ENCODE data around the gene C12orf76. TPM values are rescaled to one million over a fixed set of nuclear protein-coding genes. Genes with fewer than 3 reads are reported as not detected.
A peak's percentile ranks its signal among the peaks of the same experiment; 100 is the strongest.

C12orf76 gene
- total and polyA plus RNA-seq, 2 of the 13 experiments (the other 11 are each of a cell fraction or from before 2014, with no cell fraction given): 15.8 to 38.4 TPM

DNA sequence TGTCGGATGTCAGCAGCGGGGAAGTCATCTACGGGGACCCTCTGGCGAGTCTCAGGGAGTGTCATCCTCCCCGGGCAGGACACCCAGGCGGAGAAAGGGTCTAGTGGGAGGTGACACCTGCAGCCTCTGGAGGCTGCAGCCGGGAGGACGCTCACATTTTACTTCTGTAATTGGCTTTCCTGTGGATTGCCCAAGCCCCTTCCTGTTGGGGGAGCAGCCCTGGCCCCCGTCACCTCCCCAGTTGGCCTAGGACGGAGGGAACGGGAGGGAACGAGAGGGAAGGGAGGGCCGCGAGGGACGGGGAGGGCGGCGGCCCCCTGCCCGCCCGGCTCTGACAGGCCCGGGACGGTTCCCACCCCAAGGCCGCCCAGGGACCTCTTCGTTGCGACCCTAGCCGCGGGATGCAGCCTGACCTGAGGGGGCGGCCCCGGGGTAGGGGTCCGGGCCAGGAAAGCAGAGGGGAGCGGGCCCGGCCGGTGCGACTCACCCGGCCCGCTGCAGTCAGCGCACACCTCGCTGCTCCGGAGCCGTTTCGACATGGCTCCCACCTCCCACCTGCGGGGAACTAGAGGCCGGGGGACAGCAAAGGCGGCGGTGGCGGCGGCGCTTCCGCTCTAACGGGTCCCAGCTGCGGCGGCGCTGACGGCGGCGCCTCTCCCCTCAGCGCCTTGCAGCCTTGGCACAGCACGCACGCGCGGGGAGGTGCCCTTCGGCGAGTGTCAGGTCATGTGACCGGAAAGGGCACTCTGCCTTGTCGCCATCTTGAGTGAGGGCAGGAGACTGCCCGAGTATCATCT, 52.4 kb downstream of the C12orf76 start, which contains the start of gene GIT2 (continued):
- TF ChIP-seq, protein P1, sequence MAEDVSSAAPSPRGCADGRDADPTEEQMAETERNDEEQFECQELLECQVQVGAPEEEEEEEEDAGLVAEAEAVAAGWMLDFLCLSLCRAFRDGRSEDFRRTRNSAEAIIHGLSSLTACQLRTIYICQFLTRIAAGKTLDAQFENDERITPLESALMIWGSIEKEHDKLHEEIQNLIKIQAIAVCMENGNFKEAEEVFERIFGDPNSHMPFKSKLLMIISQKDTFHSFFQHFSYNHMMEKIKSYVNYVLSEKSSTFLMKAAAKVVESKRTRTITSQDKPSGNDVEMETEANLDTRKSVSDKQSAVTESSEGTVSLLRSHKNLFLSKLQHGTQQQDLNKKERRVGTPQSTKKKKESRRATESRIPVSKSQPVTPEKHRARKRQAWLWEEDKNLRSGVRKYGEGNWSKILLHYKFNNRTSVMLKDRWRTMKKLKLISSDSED (CRISPR knock-in tag; IDR thresholded peaks at IDR 0.05): no peak
- TF ChIP-seq, protein P2, sequence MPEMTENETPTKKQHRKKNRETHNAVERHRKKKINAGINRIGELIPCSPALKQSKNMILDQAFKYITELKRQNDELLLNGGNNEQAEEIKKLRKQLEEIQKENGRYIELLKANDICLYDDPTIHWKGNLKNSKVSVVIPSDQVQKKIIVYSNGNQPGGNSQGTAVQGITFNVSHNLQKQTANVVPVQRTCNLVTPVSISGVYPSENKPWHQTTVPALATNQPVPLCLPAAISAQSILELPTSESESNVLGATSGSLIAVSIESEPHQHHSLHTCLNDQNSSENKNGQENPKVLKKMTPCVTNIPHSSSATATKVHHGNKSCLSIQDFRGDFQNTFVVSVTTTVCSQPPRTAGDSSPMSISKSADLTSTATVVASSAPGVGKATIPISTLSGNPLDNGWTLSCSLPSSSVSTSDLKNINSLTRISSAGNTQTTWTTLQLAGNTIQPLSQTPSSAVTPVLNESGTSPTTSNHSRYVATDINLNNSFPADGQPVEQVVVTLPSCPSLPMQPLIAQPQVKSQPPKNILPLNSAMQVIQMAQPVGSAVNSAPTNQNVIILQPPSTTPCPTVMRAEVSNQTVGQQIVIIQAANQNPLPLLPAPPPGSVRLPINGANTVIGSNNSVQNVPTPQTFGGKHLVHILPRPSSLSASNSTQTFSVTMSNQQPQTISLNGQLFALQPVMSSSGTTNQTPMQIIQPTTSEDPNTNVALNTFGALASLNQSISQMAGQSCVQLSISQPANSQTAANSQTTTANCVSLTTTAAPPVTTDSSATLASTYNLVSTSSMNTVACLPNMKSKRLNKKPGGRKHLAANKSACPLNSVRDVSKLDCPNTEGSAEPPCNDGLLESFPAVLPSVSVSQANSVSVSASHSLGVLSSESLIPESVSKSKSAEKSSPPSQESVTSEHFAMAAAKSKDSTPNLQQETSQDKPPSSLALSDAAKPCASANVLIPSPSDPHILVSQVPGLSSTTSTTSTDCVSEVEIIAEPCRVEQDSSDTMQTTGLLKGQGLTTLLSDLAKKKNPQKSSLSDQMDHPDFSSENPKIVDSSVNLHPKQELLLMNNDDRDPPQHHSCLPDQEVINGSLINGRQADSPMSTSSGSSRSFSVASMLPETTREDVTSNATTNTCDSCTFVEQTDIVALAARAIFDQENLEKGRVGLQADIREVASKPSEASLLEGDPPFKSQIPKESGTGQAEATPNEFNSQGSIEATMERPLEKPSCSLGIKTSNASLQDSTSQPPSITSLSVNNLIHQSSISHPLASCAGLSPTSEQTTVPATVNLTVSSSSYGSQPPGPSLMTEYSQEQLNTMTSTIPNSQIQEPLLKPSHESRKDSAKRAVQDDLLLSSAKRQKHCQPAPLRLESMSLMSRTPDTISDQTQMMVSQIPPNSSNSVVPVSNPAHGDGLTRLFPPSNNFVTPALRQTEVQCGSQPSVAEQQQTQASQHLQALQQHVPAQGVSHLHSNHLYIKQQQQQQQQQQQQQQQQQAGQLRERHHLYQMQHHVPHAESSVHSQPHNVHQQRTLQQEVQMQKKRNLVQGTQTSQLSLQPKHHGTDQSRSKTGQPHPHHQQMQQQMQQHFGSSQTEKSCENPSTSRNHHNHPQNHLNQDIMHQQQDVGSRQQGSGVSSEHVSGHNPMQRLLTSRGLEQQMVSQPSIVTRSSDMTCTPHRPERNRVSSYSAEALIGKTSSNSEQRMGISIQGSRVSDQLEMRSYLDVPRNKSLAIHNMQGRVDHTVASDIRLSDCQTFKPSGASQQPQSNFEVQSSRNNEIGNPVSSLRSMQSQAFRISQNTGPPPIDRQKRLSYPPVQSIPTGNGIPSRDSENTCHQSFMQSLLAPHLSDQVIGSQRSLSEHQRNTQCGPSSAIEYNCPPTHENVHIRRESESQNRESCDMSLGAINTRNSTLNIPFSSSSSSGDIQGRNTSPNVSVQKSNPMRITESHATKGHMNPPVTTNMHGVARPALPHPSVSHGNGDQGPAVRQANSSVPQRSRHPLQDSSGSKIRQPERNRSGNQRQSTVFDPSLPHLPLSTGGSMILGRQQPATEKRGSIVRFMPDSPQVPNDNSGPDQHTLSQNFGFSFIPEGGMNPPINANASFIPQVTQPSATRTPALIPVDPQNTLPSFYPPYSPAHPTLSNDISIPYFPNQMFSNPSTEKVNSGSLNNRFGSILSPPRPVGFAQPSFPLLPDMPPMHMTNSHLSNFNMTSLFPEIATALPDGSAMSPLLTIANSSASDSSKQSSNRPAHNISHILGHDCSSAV (CRISPR knock-in tag; IDR thresholded peaks at IDR 0.05; ENCODE audit: borderline replicate concordance): no peak
- TF ChIP-seq ZNF101 (CRISPR knock-in tag; IDR thresholded peaks at IDR 0.05; ENCODE audit: borderline replicate concordance, low read depth) (no peak; the same call in 1 of the 2 replicates), ZNF354B (CRISPR knock-in tag; IDR thresholded peaks at IDR 0.05) (0 out of 2 replicates have a peak, but pooled peaks have one; percentile 67), ZNF510 (CRISPR knock-in tag; IDR thresholded peaks at IDR 0.05; ENCODE audit: low read depth) (no peak), ZNF501 (CRISPR knock-in tag; IDR thresholded peaks at IDR 0.05) (peak; percentile 75), MYC (CRISPR knock-in tag; IDR thresholded peaks at IDR 0.05; ENCODE audit: borderline replicate concordance) (peak; percentile 58; the same call in 1 of the 2 replicates), KDM5B (CRISPR knock-in tag; IDR thresholded peaks at IDR 0.05; ENCODE audit: borderline replicate concordance) (peak; percentile 91; the same call in 1 of the 2 replicates), HHEX (CRISPR knock-in tag; IDR thresholded peaks at IDR 0.05) (no peak), ZNF232 (CRISPR knock-in tag; IDR thresholded peaks at IDR 0.05; ENCODE audit: borderline replicate concordance) (no peak), SMC3 (IDR thresholded peaks at IDR 0.05; ENCODE audit: low read length) (no peak; the same call in 1 of the 2 replicates), CENPT (CRISPR knock-in tag; IDR thresholded peaks at IDR 0.05; ENCODE audit: low read depth) (no peak), ZFY (CRISPR knock-in tag; IDR thresholded peaks at IDR 0.05) (peak; percentile 90), ZNF24 (IDR thresholded peaks at IDR 0.05) (no peak), SUZ12 (IDR thresholded peaks at IDR 0.05; ENCODE audit: low read depth, low read length) (no peak), PCBP1 (IDR thresholded peaks at IDR 0.05; ENCODE audit: borderline replicate concordance, low read depth, low read length) (no peak), ZNF292 (CRISPR knock-in tag; IDR thresholded peaks at IDR 0.05; ENCODE audit: borderline replicate concordance, low read depth) (no peak), BRCA1 (CRISPR knock-in tag; IDR thresholded peaks at IDR 0.05) (no peak)
- TF ChIP-seq, protein P3, sequence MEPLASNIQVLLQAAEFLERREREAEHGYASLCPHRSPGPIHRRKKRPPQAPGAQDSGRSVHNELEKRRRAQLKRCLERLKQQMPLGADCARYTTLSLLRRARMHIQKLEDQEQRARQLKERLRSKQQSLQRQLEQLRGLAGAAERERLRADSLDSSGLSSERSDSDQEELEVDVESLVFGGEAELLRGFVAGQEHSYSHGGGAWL (CRISPR knock-in tag; IDR thresholded peaks at IDR 0.05): peak; percentile 90

Data from HepG2 (cell line).